Measurements from ENCODE around the gene ATXN7L2. TPM values are rescaled to one million over a fixed set of nuclear protein-coding genes. Genes with fewer than 3 reads are reported as not detected.
"Not testable (repeated sequence)": the region's sequence is repeated elsewhere in the genome, so short reads cannot be mapped to it uniquely, and the experiment has no call there.

ATXN7L2 gene
- total RNA-seq (10 to 100 TPM; 14.6 to 15.3 TPM), polyA plus RNA-seq (8.7 TPM)

DNA sequence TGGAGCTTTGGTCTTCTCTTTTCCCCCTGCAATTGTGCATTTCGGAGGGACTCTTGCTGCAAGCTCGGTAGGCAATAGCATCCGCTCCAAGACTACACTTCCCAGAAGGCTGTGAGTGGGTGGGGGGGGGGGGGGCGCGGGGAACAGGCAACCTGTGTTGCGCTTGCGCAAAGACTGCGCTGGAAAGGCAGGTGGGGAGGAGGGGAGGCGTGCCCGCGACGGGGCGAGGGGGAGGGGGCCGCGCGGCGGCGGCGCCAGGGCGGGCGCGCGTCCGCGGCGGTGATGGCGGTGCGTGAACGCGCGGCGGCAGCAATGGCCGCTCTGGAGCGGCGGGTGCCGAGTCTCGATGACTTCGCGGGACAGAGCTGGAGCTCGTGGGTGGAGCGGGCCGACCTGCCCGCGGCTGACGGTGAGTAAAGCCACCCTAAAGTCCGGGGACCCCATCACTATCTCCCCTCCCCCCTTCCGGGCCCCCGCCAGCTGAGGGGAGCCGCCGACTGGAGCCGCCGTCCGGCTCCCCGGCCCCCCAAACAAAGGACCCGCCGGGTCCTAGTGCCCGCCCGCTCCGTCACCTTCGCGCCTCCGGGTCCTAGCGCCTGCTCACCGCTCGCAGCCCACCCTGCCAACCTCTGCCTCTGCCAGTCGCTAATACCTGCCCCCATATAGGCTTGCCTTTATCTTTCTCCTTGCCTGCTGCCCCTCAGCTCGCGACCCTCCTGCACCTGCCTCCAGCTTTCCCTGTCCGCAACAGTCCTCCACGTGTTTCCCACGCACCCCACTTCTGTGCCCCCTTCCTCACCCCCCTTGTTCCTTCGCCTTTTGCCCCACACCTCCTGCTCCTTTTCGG, at the start of gene ATXN7L2:
Gene ATXN7L2, plus strand, starts transcription at position 234 of the 847 bp plus-strand sequence. Its CDS starts 49 bp downstream, at position 283.
- ChIA-PET POLR2A (interaction anchor here (0.5 to 1.6 kb wide), 17 partner anchors 10 to 792 kb away, joined by 3 to 16 read pairs (median 5); partner anchors contain the start of genes AHCYL1, AMIGO1, CYB561D1 and GNAI3), CTCF (interaction anchor here (0.9 to 32.5 kb wide), 14 partner anchors 9 to 551 kb away, joined by 3 to 1339 read pairs (median 4); partner anchors contain the start of genes CYB561D1, GPR61, PSMA5 and STRIP1)
- H3K27me3 ChIP-seq (ENCODE audit: insufficient read depth, low read length, poor library complexity, severe bottlenecking) = no peaks in the 10 kb centered on the region
- Mint-ChIP-seq H3K36me3 (peaks cover 0 to 29% (median 1%) of the 10 kb centered on the region in 3 donors), H3K4me1 (peaks cover 19 to 39% (median 33%) of the 10 kb centered on the region in 3 donors), H3K27me3 (peaks cover 3 to 7% of the 10 kb centered on the region in 2 donors), H3K4me3 (peak within 1 kb of the TSS; percentile 85 to 99 (median 94)), H3K27ac (peak within 1 kb of the TSS; percentile 73 to 98 (median 94)), H3K9me3 (no peaks in the 10 kb centered on the region)
- peak within 1 kb of the TSS; percentile 79 for H3K27ac ChIP-seq (ENCODE audit: low read depth, low read length)
- DNase-seq = peak; percentile 88 to 97 (median 92)
- peak within 1 kb of the TSS; percentile 96 for H3K4me3 ChIP-seq (ENCODE audit: low read length)
- H3K4me1 ChIP-seq (ENCODE audit: insufficient read depth, low read length) = peaks cover 23% of the 10 kb centered on the region
- H3K9me3 ChIP-seq (ENCODE audit: low read length) = no peaks in the 10 kb centered on the region
- peaks cover 2% of the 10 kb centered on the region for H3K36me3 ChIP-seq (ENCODE audit: insufficient read depth, low read length)

DNA sequence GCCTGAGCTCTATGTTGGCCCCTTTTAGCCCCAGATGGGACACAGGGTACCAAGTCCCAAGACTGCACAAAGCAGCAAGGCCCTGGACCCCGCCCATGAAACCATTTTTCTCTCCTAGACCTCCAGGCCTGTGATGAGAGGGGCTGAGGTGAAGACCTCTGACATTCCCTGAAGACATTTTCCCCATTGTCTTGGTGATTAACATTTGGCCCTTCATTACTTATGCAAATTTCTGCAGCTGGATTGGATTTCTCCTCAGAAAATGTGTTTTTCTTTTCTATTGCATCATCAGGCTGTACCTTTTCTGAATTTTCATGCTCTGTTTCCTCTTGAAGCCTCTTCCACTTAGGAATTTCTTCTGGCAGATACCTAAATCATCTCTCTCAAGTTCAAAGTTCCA, 49.2 kb upstream of the ATXN7L2 start:
- Mint-ChIP-seq H3K9me3 (no peaks in the 10 kb centered on the region), H3K4me3 (no peak overlapping the region), H3K36me3 (no peaks in the 10 kb centered on the region), H3K4me1 (no peaks in the 10 kb centered on the region), H3K27ac (no peak overlapping the region), H3K27me3 (peaks cover 7 to 19% of the 10 kb centered on the region in 2 donors)
- POLR2A ChIA-PET = no interaction called here
- no peak for DNase-seq
- CTCF ChIA-PET = interaction anchor here (1.4 kb wide), 1 partner anchor 98 kb away, joined by 4 read pairs; no protein-coding TSS in a partner anchor
- no peaks in the 10 kb centered on the region for H3K9me3 ChIP-seq (ENCODE audit: low read length)
- no peak overlapping the region for H3K4me3 ChIP-seq (ENCODE audit: low read length)
- no peak overlapping the region for H3K27ac ChIP-seq (ENCODE audit: low read depth, low read length)
- H3K36me3 ChIP-seq (ENCODE audit: insufficient read depth, low read length) = no peaks in the 10 kb centered on the region
- H3K27me3 ChIP-seq (ENCODE audit: insufficient read depth, low read length, poor library complexity, severe bottlenecking) = no peaks in the 10 kb centered on the region
- H3K4me1 ChIP-seq (ENCODE audit: insufficient read depth, low read length) = no peaks in the 10 kb centered on the region

GRCh38 chr1:109438798-109439297, 44.9 kb upstream of the ATXN7L2 start:
- no peaks in the 10 kb centered on the region for H3K9me3 Mint-ChIP-seq
- no peak overlapping the region for H3K4me3 Mint-ChIP-seq
- H3K4me3 ChIP-seq (ENCODE audit: low read length) = no peak overlapping the region
- DNase-seq = no peak
- no peaks in the 10 kb centered on the region for H3K4me1 Mint-ChIP-seq
- H3K4me1 ChIP-seq (ENCODE audit: insufficient read depth, low read length) = no peaks in the 10 kb centered on the region
- no peaks in the 10 kb centered on the region for H3K36me3 ChIP-seq (ENCODE audit: insufficient read depth, low read length)
- no peak overlapping the region for H3K27ac ChIP-seq (ENCODE audit: low read depth, low read length)
- ChIA-PET POLR2A (no interaction called here), CTCF (interaction anchor here (1.0 kb wide), 1 partner anchor 45 kb away, joined by 3 read pairs; the partner anchor contains the start of gene ATXN7L2)
- H3K27me3 ChIP-seq (ENCODE audit: insufficient read depth, low read length, poor library complexity, severe bottlenecking) = peaks cover 9% of the 10 kb centered on the region
- no peak overlapping the region for H3K27ac Mint-ChIP-seq
- H3K36me3 Mint-ChIP-seq = no peaks in the 10 kb centered on the region
- H3K27me3 Mint-ChIP-seq = peaks cover 7 to 19% of the 10 kb centered on the region in 2 donors
- no peaks in the 10 kb centered on the region for H3K9me3 ChIP-seq (ENCODE audit: low read length)

DNA sequence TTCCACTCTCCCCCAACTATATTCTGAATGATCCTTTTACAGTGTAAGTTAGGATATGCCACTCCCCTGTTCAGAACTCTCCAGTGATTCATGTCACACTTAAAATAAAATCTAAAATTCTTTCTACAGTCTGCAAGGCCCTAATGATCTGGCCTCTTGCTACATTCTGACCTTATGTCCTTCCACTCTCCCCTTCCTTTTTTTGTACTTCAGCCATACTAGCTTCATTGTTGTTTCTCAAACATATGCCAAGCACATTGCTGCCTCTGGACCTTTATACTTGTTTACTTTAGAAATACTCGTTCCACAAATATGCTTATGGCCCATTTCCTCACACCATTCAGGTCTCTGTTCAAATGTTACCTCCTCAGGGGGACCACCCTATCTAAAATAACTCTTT, 42.6 kb upstream of the ATXN7L2 start:
- Mint-ChIP-seq H3K4me3 (no peak overlapping the region), H3K36me3 (peaks cover 0 to 1% (median 0%) of the 10 kb centered on the region in 3 donors), H3K4me1 (no peaks in the 10 kb centered on the region), H3K9me3 (no peaks in the 10 kb centered on the region), H3K27me3 (peaks cover 10 to 11% of the 10 kb centered on the region in 2 donors), H3K27ac (no peak overlapping the region)
- DNase-seq = no peak
- no peaks in the 10 kb centered on the region for H3K36me3 ChIP-seq (ENCODE audit: insufficient read depth, low read length)
- H3K27ac ChIP-seq (ENCODE audit: low read depth, low read length) = no peak overlapping the region
- no peaks in the 10 kb centered on the region for H3K4me1 ChIP-seq (ENCODE audit: insufficient read depth, low read length)
- CTCF ChIA-PET = no interaction called here
- POLR2A ChIA-PET = no interaction called here
- H3K27me3 ChIP-seq (ENCODE audit: insufficient read depth, low read length, poor library complexity, severe bottlenecking) = peaks cover 9% of the 10 kb centered on the region
- no peaks in the 10 kb centered on the region for H3K9me3 ChIP-seq (ENCODE audit: low read length)
- H3K4me3 ChIP-seq (ENCODE audit: low read length) = no peak overlapping the region

DNA sequence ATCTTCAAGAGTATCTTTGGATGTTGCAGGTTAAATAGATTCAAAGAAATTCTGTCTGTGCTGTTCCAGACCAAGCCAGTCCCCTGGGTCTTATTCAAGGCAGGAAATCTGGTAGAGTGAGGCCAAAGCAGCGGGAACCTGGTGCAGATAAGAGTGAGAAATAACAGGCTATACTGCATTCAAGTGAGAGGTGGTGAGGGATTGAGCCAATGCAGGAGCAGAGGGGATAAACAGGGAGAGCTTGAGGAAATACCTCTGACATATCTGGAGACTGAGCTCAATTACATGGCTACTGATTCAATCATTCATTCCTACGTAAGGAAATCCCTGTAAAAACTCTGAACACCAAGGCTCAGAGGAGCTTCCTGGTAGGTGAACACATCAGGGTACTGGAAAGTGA, 40.2 kb upstream of the ATXN7L2 start:
- Histone ChIP-seq H3K27ac (ENCODE audit: low read depth, low read length) (no peak overlapping the region), H3K27me3 (ENCODE audit: insufficient read depth, low read length, poor library complexity, severe bottlenecking) (peaks cover 9% of the 10 kb centered on the region), H3K4me1 (ENCODE audit: insufficient read depth, low read length) (no peaks in the 10 kb centered on the region), H3K36me3 (ENCODE audit: insufficient read depth, low read length) (no peaks in the 10 kb centered on the region), H3K4me3 (ENCODE audit: low read length) (no peak overlapping the region), H3K9me3 (ENCODE audit: low read length) (no peaks in the 10 kb centered on the region)
- H3K27ac Mint-ChIP-seq = no peak overlapping the region
- peaks cover 0 to 6% (median 1%) of the 10 kb centered on the region in 3 donors for H3K36me3 Mint-ChIP-seq
- DNase-seq = no peak
- CTCF ChIA-PET = no interaction called here
- H3K4me3 Mint-ChIP-seq = no peak overlapping the region
- H3K27me3 Mint-ChIP-seq = peaks cover 17 to 22% of the 10 kb centered on the region in 2 donors
- POLR2A ChIA-PET = no interaction called here
- no peaks in the 10 kb centered on the region for H3K4me1 Mint-ChIP-seq
- no peaks in the 10 kb centered on the region for H3K9me3 Mint-ChIP-seq

- DNase-seq = no peak
- Mint-ChIP-seq H3K4me3 (no peak overlapping the region), H3K4me1 (no peaks in the 10 kb centered on the region), H3K9me3 (no peaks in the 10 kb centered on the region), H3K36me3 (peaks cover 0 to 6% (median 1%) of the 10 kb centered on the region in 3 donors), H3K27ac (no peak overlapping the region), H3K27me3 (peaks cover 23 to 25% of the 10 kb centered on the region in 2 donors)
- no peaks in the 10 kb centered on the region for H3K9me3 ChIP-seq (ENCODE audit: low read length)
- H3K27ac ChIP-seq (ENCODE audit: low read depth, low read length) = no peak overlapping the region
- ChIA-PET POLR2A (no interaction called here), CTCF (no interaction called here)
- H3K4me1 ChIP-seq (ENCODE audit: insufficient read depth, low read length) = no peaks in the 10 kb centered on the region
- no peaks in the 10 kb centered on the region for H3K36me3 ChIP-seq (ENCODE audit: insufficient read depth, low read length)
- no peak overlapping the region for H3K4me3 ChIP-seq (ENCODE audit: low read length)
- peaks cover 9% of the 10 kb centered on the region for H3K27me3 ChIP-seq (ENCODE audit: insufficient read depth, low read length, poor library complexity, severe bottlenecking)
These were observed 39.4 kb upstream of the ATXN7L2 start for GRCh38 chr1:109444346-109444745.

DNA sequence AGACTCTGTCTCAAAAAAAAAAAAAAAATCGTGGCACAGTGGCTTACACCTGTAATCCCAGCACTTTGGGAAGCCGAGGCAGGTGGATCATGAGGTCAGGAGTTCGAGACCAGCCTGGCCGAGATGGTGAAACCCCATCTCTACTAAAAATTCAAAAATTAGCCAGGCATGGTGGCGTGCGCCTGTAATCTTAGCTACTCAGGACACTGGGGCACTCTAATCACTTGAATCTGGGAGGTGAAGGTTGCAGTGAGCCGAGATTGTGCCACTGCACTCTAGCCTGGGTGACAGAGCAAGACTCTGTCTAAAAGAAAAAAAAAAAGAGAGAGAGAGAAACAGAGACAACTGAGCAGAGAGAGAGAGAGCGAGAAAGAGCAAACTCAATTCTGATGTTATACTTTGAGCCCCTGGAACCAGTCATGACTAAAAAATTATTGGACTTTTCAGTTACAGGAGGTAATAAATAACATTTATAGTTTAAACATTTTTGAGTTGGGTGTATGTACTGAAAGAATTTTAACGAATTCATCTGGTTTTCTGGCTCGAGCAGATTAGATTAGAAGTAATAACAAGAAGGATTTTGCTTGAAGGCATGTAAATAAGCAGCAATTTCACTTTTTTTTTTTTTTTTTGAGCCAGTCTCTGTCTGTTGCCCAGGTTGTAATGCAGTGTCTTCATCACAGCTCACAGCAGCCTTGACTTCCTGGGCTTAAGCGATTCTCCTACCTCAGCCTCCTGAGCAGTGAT, 37.6 kb upstream of the ATXN7L2 start:
- H3K9me3 Mint-ChIP-seq; H3K9me3 ChIP-seq (ENCODE audit: low read length); H3K4me1 ChIP-seq (ENCODE audit: insufficient read depth, low read length); CTCF ChIA-PET; H3K27ac Mint-ChIP-seq; H3K36me3 Mint-ChIP-seq; POLR2A ChIA-PET; H3K4me3 ChIP-seq (ENCODE audit: low read length); H3K36me3 ChIP-seq (ENCODE audit: insufficient read depth, low read length); DNase-seq; H3K27ac ChIP-seq (ENCODE audit: low read depth, low read length); H3K4me1 Mint-ChIP-seq; H3K27me3 ChIP-seq (ENCODE audit: insufficient read depth, low read length, poor library complexity, severe bottlenecking); H3K4me3 Mint-ChIP-seq: not testable (repeated sequence)
- H3K27me3 Mint-ChIP-seq = peaks cover 34 to 43% of the 10 kb centered on the region in 2 donors

DNA sequence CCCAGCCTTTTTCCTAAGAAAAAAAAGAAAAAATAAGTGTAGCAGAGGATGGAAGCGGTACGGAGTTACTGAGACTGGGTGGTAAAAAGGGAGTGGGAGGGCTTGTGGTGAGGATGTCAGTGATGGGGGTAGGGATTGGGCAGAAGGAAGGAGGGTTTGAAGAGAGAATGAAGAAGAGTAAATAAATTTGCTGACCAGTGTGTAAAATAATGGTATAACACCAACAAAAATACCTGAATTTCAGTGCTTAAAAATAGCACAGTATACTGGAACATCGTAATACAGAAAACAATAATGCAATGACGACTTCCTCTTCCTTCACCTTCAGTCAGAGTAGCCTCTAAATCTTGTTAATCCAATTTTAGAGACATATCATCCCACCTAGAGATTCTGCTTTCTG, 36.2 kb upstream of the ATXN7L2 start:
- CTCF ChIA-PET = no interaction called here
- H3K9me3 ChIP-seq (ENCODE audit: low read length) = no peaks in the 10 kb centered on the region
- no peak overlapping the region for H3K27ac ChIP-seq (ENCODE audit: low read depth, low read length)
- Mint-ChIP-seq H3K36me3 (peaks cover 0 to 6% (median 1%) of the 10 kb centered on the region in 3 donors), H3K9me3 (peaks cover 0 to 3% (median 0%) of the 10 kb centered on the region in 5 donors), H3K4me3 (no peak overlapping the region), H3K4me1 (no peaks in the 10 kb centered on the region), H3K27me3 (peaks cover 39 to 49% of the 10 kb centered on the region in 2 donors), H3K27ac (no peak overlapping the region)
- POLR2A ChIA-PET = no interaction called here
- no peaks in the 10 kb centered on the region for H3K36me3 ChIP-seq (ENCODE audit: insufficient read depth, low read length)
- no peaks in the 10 kb centered on the region for H3K4me1 ChIP-seq (ENCODE audit: insufficient read depth, low read length)
- peaks cover 9% of the 10 kb centered on the region for H3K27me3 ChIP-seq (ENCODE audit: insufficient read depth, low read length, poor library complexity, severe bottlenecking)
- H3K4me3 ChIP-seq (ENCODE audit: low read length) = no peak overlapping the region
- no peak for DNase-seq
